Measurements from ENCODE around the gene N4BP3.

- TF ChIP-seq CTCF (conservative IDR thresholded peaks at IDR 0.05; ENCODE audit: low read depth in 2 of 2) (no peak), POLR2AphosphoS5 (IDR thresholded peaks at IDR 0.05; ENCODE audit: low read depth) (no peak), EZH2phosphoT487 (IDR thresholded peaks at IDR 0.05; ENCODE audit: unreplicated experiment) (no peak), EZH2 (IDR thresholded peaks at IDR 0.05; ENCODE audit: low read depth, unreplicated experiment) (no peak), NANOG (IDR thresholded peaks at IDR 0.05; ENCODE audit: borderline replicate concordance) (no peak), JUNB (IDR thresholded peaks at IDR 0.05; ENCODE audit: unreplicated experiment) (no peak), CREB1 (CRISPR knock-in tag; IDR thresholded peaks at IDR 0.05; ENCODE audit: low read depth) (no peak), STAT1 (IDR thresholded peaks at IDR 0.05; ENCODE audit: unreplicated experiment) (no peak), ZNF331 (CRISPR knock-in tag; IDR thresholded peaks at IDR 0.05; ENCODE audit: low read depth) (no peak), REST (IDR thresholded peaks at IDR 0.05; ENCODE audit: unreplicated experiment) (no peak)
Observed at GRCh38 chr5:178110511-178110910, 2.8 kb upstream of the N4BP3 start.
